GM21717 (cell line): ENCODE measurements around the gene RAD1.

Experiments
- ATAC-seq: cut with Tn5 transposase; IDR thresholded peaks from one replicate; pipeline ENCODE4 v1.9.1; 2021; ENCODE audit warnings: mild to moderate bottlenecking, moderate library complexity; ENCODE audit not compliant: unreplicated experiment

The RAD1 gene

GRCh38 chr5:34867660-34868059 is 47.6 kb downstream of the RAD1 start:
- no peak for ATAC-seq

- no peak for ATAC-seq
Measured at GRCh38 chr5:34866989-34867471, 48.3 kb downstream of the RAD1 start.

GRCh38 chr5:34865091-34865490 is 50.2 kb downstream of the RAD1 start:
- no peak for ATAC-seq

GRCh38 chr5:34863946-34864345 is 51.4 kb downstream of the RAD1 start:
- ATAC-seq, result no peak

- no peak for ATAC-seq
Measured at GRCh38 chr5:34859253-34859652, 56.1 kb downstream of the RAD1 start.

GRCh38 chr5:34858790-34859189 is 56.5 kb downstream of the RAD1 start:
- ATAC-seq, result no peak

GRCh38 chr5:34857894-34858293 is 57.4 kb downstream of the RAD1 start:
- no peak for ATAC-seq

DNA sequence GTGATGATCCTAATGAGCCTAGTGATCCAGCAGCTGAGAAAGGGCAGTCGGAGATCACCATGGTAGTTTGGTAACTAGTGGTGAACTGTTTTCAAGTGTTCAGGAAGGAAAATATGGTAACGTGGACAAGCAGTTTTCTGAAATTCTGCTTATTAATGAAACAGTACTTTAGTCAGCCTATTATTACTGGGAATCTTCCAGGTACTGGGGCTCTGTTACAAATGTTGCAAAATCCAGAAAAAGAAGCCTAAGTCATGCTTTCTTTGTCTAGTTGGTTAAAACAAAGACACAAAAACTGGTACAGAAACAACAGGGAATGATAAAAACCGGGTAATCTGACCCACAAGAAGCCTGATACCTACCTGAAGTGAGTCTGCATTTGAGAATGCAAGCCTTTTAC is 58.1 kb downstream of the RAD1 start:
- no peak for ATAC-seq
